ENCODE results near the gene UCKL1.
"Not testable (repeated sequence)": the region's sequence is repeated elsewhere in the genome, so short reads cannot be mapped to it uniquely, and the experiment has no call there.

UCKL1 gene

DNA sequence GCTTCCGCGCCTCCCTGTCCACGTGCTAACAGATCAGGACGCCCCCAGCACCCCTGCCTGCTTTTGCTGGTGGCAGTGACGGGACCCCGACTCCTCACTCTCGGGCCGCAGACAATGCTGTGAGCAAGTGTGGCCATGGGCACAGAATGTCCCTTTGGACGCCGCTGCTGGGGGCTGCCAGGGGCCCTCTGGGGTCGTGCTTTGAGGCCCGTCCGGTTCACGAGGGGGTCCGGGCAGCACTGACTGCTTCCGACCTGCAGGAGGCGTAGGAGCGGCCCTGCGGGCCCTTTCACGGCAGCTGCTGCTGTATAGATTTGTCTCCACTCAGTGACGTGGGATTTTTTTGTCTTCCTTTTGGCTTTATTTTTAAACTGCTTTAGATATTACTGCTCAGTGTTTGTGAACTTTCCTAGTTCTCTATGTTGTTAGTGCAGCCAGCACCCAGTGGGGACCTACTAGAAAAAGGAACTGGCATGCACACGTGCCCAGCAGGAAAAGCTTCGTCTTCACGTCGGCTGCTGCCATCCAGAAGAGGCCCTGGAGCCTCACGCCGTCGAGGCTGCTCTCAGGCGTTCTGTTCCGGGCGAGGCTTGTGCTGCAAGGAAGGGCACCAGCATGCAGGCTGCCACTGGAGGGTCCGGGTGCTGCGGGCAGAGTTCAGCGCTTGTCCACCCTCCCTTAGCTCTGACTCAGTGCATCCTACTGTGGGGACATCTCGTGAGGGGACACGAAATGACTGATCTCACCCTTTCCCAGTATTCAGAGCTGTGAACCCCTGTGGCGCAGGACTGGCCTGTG is 21.7 kb downstream of the UCKL1 start:
- Histone ChIP-seq H3K4me3 (ENCODE audit: low read length in 2 of 2) (no peak overlapping the region), H3K9ac (ENCODE audit: low read depth in 1 of 2, low read length in 2 of 2) (no peak overlapping the region), H3K4me1 (ENCODE audit: control insufficient read depth in 2 of 2, insufficient read depth in 2 of 2, low read length in 2 of 2) (peaks cover 0 to 4% of the 10 kb centered on the region in 2 donors), H3K9me3 (ENCODE audit: control insufficient read depth in 2 of 2, low read length in 2 of 2) (no peaks in the 10 kb centered on the region), H3K27me3 (ENCODE audit: control insufficient read depth in 2 of 2, insufficient read depth in 2 of 2, low read length in 2 of 2) (no peaks in the 10 kb centered on the region), H3K27ac (ENCODE audit: low read depth in 2 of 2, low read length in 2 of 2) (no peak overlapping the region), H3K36me3 (ENCODE audit: control insufficient read depth in 2 of 2, insufficient read depth in 2 of 2, low read length in 2 of 2) (peaks cover 50 to 56% of the 10 kb centered on the region in 2 donors)

DNA sequence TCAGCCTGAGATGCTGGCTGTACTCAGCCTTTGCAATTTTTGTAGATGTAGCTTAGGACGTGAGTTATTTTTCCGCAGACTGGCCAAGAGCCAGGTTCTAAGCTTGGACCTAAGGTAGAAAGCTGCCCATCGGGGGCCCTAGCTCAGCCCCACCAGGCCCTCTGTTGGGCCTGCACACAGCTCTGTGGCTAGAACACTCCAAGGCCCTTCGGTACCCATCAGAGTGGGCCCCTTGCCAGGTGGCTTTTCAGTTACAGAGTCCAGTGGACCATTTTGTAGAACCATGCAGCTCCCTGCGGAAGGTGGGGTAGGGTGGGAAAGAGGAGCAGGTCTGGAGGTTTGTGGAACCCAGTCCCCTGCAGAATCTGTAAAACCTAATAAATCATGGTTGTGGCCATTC is 22.6 kb downstream of the UCKL1 start:
- H3K36me3 ChIP-seq (ENCODE audit: control insufficient read depth in 2 of 2, insufficient read depth in 2 of 2, low read length in 2 of 2): peaks cover 57 to 63% of the 10 kb centered on the region in 2 donors
- H3K9me3 ChIP-seq (ENCODE audit: control insufficient read depth in 2 of 2, low read length in 2 of 2): no peaks in the 10 kb centered on the region
- H3K9ac ChIP-seq (ENCODE audit: low read depth in 1 of 2, low read length in 2 of 2): no peak overlapping the region
- no peaks in the 10 kb centered on the region for H3K27me3 ChIP-seq (ENCODE audit: control insufficient read depth in 2 of 2, insufficient read depth in 2 of 2, low read length in 2 of 2)
- H3K4me1 ChIP-seq (ENCODE audit: control insufficient read depth in 2 of 2, insufficient read depth in 2 of 2, low read length in 2 of 2): peaks cover 0 to 4% of the 10 kb centered on the region in 2 donors
- no peak overlapping the region for H3K27ac ChIP-seq (ENCODE audit: low read depth in 2 of 2, low read length in 2 of 2)
- H3K4me3 ChIP-seq (ENCODE audit: low read length in 2 of 2): no peak overlapping the region

DNA sequence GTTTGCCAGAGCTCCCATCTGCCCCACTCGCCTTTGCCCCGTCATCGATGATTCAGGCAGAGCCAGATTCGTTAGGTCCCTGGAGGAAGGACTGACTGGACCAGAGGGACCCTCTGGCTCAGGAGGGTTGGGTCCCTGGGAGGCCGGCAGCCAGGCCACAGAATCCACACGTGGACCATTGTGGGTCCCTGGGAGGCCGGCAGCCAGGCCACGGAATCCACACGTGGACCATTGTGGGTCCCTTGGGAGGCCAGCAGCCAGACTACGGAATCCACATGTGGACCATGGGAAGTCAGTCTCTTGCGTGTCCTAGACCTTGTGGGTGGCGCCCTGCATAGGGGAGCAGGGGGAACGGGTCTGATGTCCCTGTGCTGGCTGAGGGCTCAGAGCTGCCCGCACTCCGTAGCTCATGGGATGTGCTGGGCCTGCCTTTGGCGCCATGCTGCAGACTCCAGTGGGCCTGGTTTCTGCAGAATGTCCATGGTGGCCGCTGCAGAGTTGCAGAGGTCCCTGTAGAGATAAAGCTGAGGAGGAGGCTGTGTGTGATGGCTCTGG is 23.5 kb downstream of the UCKL1 start:
- Histone ChIP-seq H3K9ac (ENCODE audit: low read depth in 1 of 2, low read length in 2 of 2) (no peak overlapping the region), H3K4me3 (ENCODE audit: low read length in 2 of 2) (no peak overlapping the region), H3K9me3 (ENCODE audit: control insufficient read depth in 2 of 2, low read length in 2 of 2) (no peaks in the 10 kb centered on the region), H3K27me3 (ENCODE audit: control insufficient read depth in 2 of 2, insufficient read depth in 2 of 2, low read length in 2 of 2) (no peaks in the 10 kb centered on the region), H3K27ac (ENCODE audit: low read depth in 2 of 2, low read length in 2 of 2) (no peak overlapping the region), H3K4me1 (ENCODE audit: control insufficient read depth in 2 of 2, insufficient read depth in 2 of 2, low read length in 2 of 2) (peaks cover 0 to 4% of the 10 kb centered on the region in 2 donors), H3K36me3 (ENCODE audit: control insufficient read depth in 2 of 2, insufficient read depth in 2 of 2, low read length in 2 of 2) (peaks cover 65 to 70% of the 10 kb centered on the region in 2 donors)

DNA sequence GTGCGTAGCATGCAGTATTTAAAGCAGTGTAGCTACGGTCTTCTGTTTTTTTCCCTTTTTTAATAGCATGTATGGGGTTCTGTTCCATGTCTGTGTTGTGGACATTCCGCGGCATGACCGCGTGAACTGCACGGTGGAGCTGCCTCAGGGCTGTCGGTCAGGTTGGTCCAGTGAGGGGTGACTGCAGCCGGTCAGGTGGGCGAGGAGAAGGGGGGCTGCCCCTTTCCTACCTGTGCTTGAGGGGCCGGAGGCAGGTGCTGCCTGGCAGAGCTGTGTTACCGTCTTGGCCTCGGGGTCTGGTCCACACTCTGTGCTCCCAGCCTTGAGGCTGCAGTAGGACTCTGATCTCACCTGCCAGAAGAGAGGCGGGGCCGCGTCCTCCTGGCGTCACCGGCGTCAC is 24.5 kb downstream of the UCKL1 start:
- Histone ChIP-seq H3K9me3 (ENCODE audit: control insufficient read depth in 2 of 2, low read length in 2 of 2) (no peaks in the 10 kb centered on the region), H3K36me3 (ENCODE audit: control insufficient read depth in 2 of 2, insufficient read depth in 2 of 2, low read length in 2 of 2) (peaks cover 68 to 72% of the 10 kb centered on the region in 2 donors), H3K27ac (ENCODE audit: low read depth in 2 of 2, low read length in 2 of 2) (no peak overlapping the region)

DNA sequence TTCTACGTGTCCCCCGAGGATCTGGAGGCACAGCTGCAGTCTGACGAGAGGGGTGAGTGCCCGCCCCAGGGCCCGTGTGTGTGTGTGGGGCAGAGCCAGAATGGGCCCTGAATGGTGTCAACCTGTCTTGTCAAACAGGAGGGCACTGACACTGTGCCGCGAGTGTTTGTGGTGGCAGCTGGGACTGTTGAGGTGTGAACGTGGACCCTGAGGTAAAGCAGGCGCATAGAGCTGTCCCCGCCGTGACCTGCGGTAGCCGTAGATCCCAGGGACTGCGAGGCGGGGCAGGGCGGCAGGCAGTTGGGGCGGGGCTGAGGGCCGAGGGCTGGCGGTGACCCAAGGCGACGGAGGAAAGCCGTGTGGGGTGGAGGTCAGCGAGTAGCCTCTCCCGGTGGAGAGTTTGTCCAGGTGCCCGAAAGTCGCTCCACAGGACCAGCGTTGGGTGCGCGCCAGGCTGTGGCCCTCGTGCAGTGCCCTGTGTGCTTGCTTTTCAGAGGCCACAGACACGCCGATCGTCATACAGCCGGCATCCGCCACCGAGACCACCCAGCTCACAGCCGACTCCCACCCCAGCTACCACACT is 25.2 kb downstream of the UCKL1 start:
- Histone ChIP-seq H3K4me3 (ENCODE audit: low read length in 2 of 2) (no peak overlapping the region), H3K9me3 (ENCODE audit: control insufficient read depth in 2 of 2, low read length in 2 of 2) (no peaks in the 10 kb centered on the region), H3K27me3 (ENCODE audit: control insufficient read depth in 2 of 2, insufficient read depth in 2 of 2, low read length in 2 of 2) (no peaks in the 10 kb centered on the region), H3K36me3 (ENCODE audit: control insufficient read depth in 2 of 2, insufficient read depth in 2 of 2, low read length in 2 of 2) (peaks cover 71 to 72% of the 10 kb centered on the region in 2 donors), H3K4me1 (ENCODE audit: control insufficient read depth in 2 of 2, insufficient read depth in 2 of 2, low read length in 2 of 2) (peaks cover 0 to 4% of the 10 kb centered on the region in 2 donors), H3K9ac (ENCODE audit: low read depth in 1 of 2, low read length in 2 of 2) (no peak overlapping the region), H3K27ac (ENCODE audit: low read depth in 2 of 2, low read length in 2 of 2) (no peak overlapping the region)

More for the DNA sequence above, 24.5 kb downstream of the UCKL1 start:
- H3K4me1 ChIP-seq (ENCODE audit: control insufficient read depth in 2 of 2, insufficient read depth in 2 of 2, low read length in 2 of 2): peaks cover 0 to 4% of the 10 kb centered on the region in 2 donors
- H3K4me3 ChIP-seq (ENCODE audit: low read length in 2 of 2): no peak overlapping the region
- H3K27me3 ChIP-seq (ENCODE audit: control insufficient read depth in 2 of 2, insufficient read depth in 2 of 2, low read length in 2 of 2): no peaks in the 10 kb centered on the region
- H3K9ac ChIP-seq (ENCODE audit: low read depth in 1 of 2, low read length in 2 of 2): no peak overlapping the region

DNA sequence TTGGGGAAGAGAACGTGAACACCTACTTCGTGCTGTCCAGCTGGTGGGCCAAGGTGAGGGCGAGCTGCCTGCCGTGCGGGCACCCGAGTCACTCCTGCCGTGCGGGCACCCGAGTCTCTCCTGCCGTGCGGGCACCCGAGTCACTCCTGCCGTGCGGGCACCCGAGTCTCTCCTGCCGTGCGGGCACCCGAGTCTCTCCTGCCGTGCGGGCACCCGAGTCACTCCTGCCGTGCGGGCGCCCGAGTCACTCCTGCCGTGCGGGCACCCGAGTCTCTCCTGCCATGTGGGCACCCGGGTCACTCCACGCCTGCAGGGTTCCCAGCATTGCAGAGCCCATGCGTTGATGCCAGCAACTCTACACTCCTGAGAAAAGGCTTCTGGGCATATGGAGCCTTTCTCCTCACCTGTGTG is 26.7 kb downstream of the UCKL1 start:
- not testable (repeated sequence) for H3K4me3 ChIP-seq (ENCODE audit: low read length in 2 of 2); H3K9ac ChIP-seq (ENCODE audit: low read depth in 1 of 2, low read length in 2 of 2); H3K9me3 ChIP-seq (ENCODE audit: control insufficient read depth in 2 of 2, low read length in 2 of 2); H3K27ac ChIP-seq (ENCODE audit: low read depth in 2 of 2, low read length in 2 of 2); H3K4me1 ChIP-seq (ENCODE audit: control insufficient read depth in 2 of 2, insufficient read depth in 2 of 2, low read length in 2 of 2); H3K27me3 ChIP-seq (ENCODE audit: control insufficient read depth in 2 of 2, insufficient read depth in 2 of 2, low read length in 2 of 2)
- H3K36me3 ChIP-seq (ENCODE audit: control insufficient read depth in 2 of 2, insufficient read depth in 2 of 2, low read length in 2 of 2): peaks cover 60 to 62% of the 10 kb centered on the region in 2 donors

DNA sequence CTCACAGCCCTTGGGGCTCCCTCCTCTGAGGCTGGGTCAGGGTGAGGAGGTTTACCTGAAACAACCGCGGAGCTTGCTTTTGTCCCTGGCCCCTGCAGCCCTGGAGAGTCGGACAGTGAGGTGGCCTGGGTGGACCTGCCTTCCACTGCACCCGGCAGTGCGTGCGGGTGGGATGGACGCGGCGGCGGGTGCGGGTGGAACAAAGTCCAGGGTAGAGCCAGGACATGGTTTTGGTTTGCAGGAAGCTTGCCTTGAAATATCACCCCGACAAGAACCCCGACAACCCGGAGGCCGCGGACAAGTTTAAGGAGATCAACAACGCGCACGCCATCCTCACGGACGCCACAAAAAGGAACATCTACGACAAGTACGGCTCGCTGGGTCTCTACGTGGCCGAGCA is 27.1 kb downstream of the UCKL1 start:
- H3K27me3 ChIP-seq (ENCODE audit: control insufficient read depth in 2 of 2, insufficient read depth in 2 of 2, low read length in 2 of 2): no peaks in the 10 kb centered on the region
- peaks cover 60 to 62% of the 10 kb centered on the region in 2 donors for H3K36me3 ChIP-seq (ENCODE audit: control insufficient read depth in 2 of 2, insufficient read depth in 2 of 2, low read length in 2 of 2)
- no peak overlapping the region for H3K9ac ChIP-seq (ENCODE audit: low read depth in 1 of 2, low read length in 2 of 2)
- no peaks in the 10 kb centered on the region for H3K9me3 ChIP-seq (ENCODE audit: control insufficient read depth in 2 of 2, low read length in 2 of 2)
- no peak overlapping the region for H3K4me3 ChIP-seq (ENCODE audit: low read length in 2 of 2)
- H3K4me1 ChIP-seq (ENCODE audit: control insufficient read depth in 2 of 2, insufficient read depth in 2 of 2, low read length in 2 of 2): peaks cover 0 to 4% of the 10 kb centered on the region in 2 donors
- no peak overlapping the region for H3K27ac ChIP-seq (ENCODE audit: low read depth in 2 of 2, low read length in 2 of 2)

DNA sequence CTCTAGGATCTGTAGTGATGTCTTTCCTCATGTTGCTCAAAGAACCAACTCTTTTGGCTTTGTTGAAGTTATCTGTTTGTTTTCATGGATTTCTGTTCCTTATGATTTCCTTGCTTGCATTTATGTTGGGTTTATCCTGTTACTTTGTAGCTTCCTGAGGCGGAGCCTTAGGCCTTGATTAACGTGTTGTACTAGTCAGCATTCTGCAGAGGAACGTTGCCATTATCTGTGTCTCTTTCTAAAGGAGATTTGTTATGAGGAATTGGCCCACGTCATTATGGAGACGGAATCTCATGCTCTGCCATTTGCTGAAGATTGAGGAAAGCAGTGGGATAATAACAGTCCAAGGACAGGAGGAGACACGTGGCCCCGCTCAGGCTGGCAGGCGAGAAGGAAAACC is 29.9 kb downstream of the UCKL1 start:
- Histone ChIP-seq H3K4me1 (ENCODE audit: control insufficient read depth in 2 of 2, insufficient read depth in 2 of 2, low read length in 2 of 2) (peaks cover 0 to 4% of the 10 kb centered on the region in 2 donors), H3K9ac (ENCODE audit: low read depth in 1 of 2, low read length in 2 of 2) (no peak overlapping the region), H3K27me3 (ENCODE audit: control insufficient read depth in 2 of 2, insufficient read depth in 2 of 2, low read length in 2 of 2) (no peaks in the 10 kb centered on the region), H3K9me3 (ENCODE audit: control insufficient read depth in 2 of 2, low read length in 2 of 2) (no peaks in the 10 kb centered on the region), H3K27ac (ENCODE audit: low read depth in 2 of 2, low read length in 2 of 2) (no peak overlapping the region), H3K4me3 (ENCODE audit: low read length in 2 of 2) (no peak overlapping the region), H3K36me3 (ENCODE audit: control insufficient read depth in 2 of 2, insufficient read depth in 2 of 2, low read length in 2 of 2) (peaks cover 39 to 40% of the 10 kb centered on the region in 2 donors)

DNA sequence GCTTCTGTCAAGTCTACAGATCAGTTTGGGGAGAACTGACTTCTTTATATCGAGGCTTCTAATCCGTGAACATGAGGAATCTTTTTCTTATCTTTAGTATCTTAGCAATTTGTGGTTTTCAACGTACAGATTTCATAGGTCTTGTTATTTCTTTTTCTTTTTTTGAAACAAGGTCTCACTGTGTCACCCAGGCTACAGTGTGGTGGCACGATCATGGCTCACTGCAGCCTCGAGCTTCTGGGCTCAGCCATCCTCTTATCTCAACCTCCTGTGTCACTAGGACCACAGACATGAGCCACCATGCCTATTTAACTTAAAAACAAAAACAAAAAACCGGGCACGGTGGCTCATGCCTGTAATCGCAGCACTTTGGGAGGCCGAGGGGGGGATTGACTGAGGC is 32.0 kb downstream of the UCKL1 start:
- H3K36me3 ChIP-seq (ENCODE audit: control insufficient read depth in 2 of 2, insufficient read depth in 2 of 2, low read length in 2 of 2): peaks cover 25 to 27% of the 10 kb centered on the region in 2 donors
- no peak overlapping the region for H3K27ac ChIP-seq (ENCODE audit: low read depth in 2 of 2, low read length in 2 of 2)
- H3K4me1 ChIP-seq (ENCODE audit: control insufficient read depth in 2 of 2, insufficient read depth in 2 of 2, low read length in 2 of 2): no peaks in the 10 kb centered on the region
- H3K9me3 ChIP-seq (ENCODE audit: control insufficient read depth in 2 of 2, low read length in 2 of 2): no peaks in the 10 kb centered on the region
- no peaks in the 10 kb centered on the region for H3K27me3 ChIP-seq (ENCODE audit: control insufficient read depth in 2 of 2, insufficient read depth in 2 of 2, low read length in 2 of 2)
- H3K9ac ChIP-seq (ENCODE audit: low read depth in 1 of 2, low read length in 2 of 2): no peak overlapping the region
- H3K4me3 ChIP-seq (ENCODE audit: low read length in 2 of 2): no peak overlapping the region

DNA sequence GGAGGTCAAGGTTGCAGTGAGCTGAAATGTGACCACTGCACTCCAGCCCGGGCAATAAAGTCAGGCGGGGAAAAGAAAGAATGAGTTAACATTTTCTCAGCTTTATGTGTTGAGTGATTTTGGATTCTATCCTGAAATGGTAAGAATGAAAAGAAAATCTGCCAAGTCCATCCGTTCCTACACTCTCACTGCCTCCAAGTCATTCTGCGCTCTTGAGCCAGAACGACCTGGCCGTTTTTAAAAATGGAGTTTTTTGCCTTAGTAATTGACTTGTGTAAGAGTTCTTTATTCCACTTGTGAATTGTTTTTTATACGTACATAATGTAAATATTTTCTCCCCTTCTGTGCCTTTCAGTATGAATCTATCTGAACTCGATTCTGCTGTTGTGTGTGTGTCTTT is 32.6 kb downstream of the UCKL1 start:
- Histone ChIP-seq H3K36me3 (ENCODE audit: control insufficient read depth in 2 of 2, insufficient read depth in 2 of 2, low read length in 2 of 2) (peaks cover 22 to 23% of the 10 kb centered on the region in 2 donors), H3K9me3 (ENCODE audit: control insufficient read depth in 2 of 2, low read length in 2 of 2) (no peaks in the 10 kb centered on the region), H3K4me3 (ENCODE audit: low read length in 2 of 2) (no peak overlapping the region), H3K27me3 (ENCODE audit: control insufficient read depth in 2 of 2, insufficient read depth in 2 of 2, low read length in 2 of 2) (no peaks in the 10 kb centered on the region), H3K4me1 (ENCODE audit: control insufficient read depth in 2 of 2, insufficient read depth in 2 of 2, low read length in 2 of 2) (no peaks in the 10 kb centered on the region), H3K9ac (ENCODE audit: low read depth in 1 of 2, low read length in 2 of 2) (no peak overlapping the region), H3K27ac (ENCODE audit: low read depth in 2 of 2, low read length in 2 of 2) (no peak overlapping the region)

All from mucosa of rectum (tissue), 2 donors.